K562 (cell line): ENCODE data around the gene C5orf47. TPM values are rescaled to one million over a fixed set of nuclear protein-coding genes. Genes with fewer than 3 reads are reported as not detected.

ENCODE experiments used
- ATAC-seq: fragments of 200-7000 bp; cut with Tn5 transposase; 3 replicates; pipeline ENCODE4 v1.9.1; 2020; ENCODE audit warnings: moderate library complexity
- BruUV-seq: library from RNA; stranded (reverse); fragments of 400-500 nt; replicated peaks from 2 replicates; lab custom pipeline; 2021; lab: Mats Ljungman, UMichigan
- CTCF ChIA-PET: fragments of 300-600 bp; formaldehyde crosslinking; extraction: SDS; loops from one replicate; lab custom pipeline; 2021; ENCODE audit warnings: low intra/inter-chr PET ratio; lab: Yijun Ruan, JAX
- POLR2A ChIA-PET: fragments of 300-600, 350-650 bp; sonication (Branson Sonifier 250); formaldehyde crosslinking; extraction: SDS; loops from one replicate; lab custom pipeline; 2021; ENCODE audit warnings: antibody characterized with exemption, inconsistent platforms; lab: Yijun Ruan, JAX
- DNase-seq, 4 experiments: peaks; one replicate each; pipeline versions ENCODE4 v3.0.0 to v3.0.0-alpha.2; 2011 to 2018; ENCODE audit warnings: low spot score in 3 of 4, mixed read lengths in 3 of 4; ENCODE audit errors: extremely low read depth in 1 of 4
- FAIRE-seq: peaks from 2 replicates; lab custom pipeline; 2011; peaks lifted over from hg19 to GRCh38; lab: Jason Lieb, UNC
- H2AFZ ChIP-seq: 2 replicates; pipeline ENCODE4 v1.6.0; 2011; ENCODE audit warnings: low read depth, low read length, control low read depth, inconsistent platforms
- H3K27ac ChIP-seq: fragments of 200-600 bp; 3 replicates; pipeline ENCODE4 v1.8.0; 2011; ENCODE audit warnings: low read depth, mild to moderate bottlenecking, control low read depth, inconsistent platforms, low read length, moderate library complexity, mixed read lengths; ENCODE audit errors: extremely low read depth
- H3K27me3 ChIP-seq, 2 experiments: fragments of 300-600 bp in 1 of 2; 2 replicates in 1 of 2; 3 replicates in 1 of 2; pipeline versions ENCODE4 v1.6.0 to v1.8.0; 2011; ENCODE audit warnings: inconsistent platforms in 2 of 2, low read length in 2 of 2, mild to moderate bottlenecking in 1 of 2, mixed read lengths in 1 of 2, moderate library complexity in 1 of 2; ENCODE audit not compliant: control insufficient read depth in 2 of 2, insufficient read depth in 2 of 2
- H3K36me3 ChIP-seq: fragments of 300-600 bp; 3 replicates; pipeline ENCODE4 v1.8.0; 2011; ENCODE audit warnings: mild to moderate bottlenecking, low read length, inconsistent platforms; ENCODE audit not compliant: control insufficient read depth, insufficient read depth
- H3K4me1 ChIP-seq, 2 experiments: fragments of 200-600 bp in 1 of 2; replicated peaks in 1 of 2; 2 replicates in 1 of 2; 3 replicates in 1 of 2; pipeline versions ENCODE4 v1.5.1 to v1.8.0; 2011; ENCODE audit warnings: inconsistent platforms in 2 of 2, low read length in 2 of 2, mild to moderate bottlenecking in 1 of 2, mixed read lengths in 1 of 2, moderate library complexity in 1 of 2; ENCODE audit not compliant: control insufficient read depth in 2 of 2, insufficient read depth in 2 of 2
- H3K4me2 ChIP-seq: 2 replicates; pipeline ENCODE4 v1.6.1; 2011; ENCODE audit warnings: low read length, control low read depth, inconsistent platforms, mixed read lengths; ENCODE audit not compliant: insufficient read depth
- H3K4me3 ChIP-seq: fragments of 200-600 bp; sonication (generic), shearing (Covaris generic); 2 replicates; pipeline ENCODE4 v1.5.1; 2016; ENCODE audit warnings: control low read depth, inconsistent platforms
- H3K79me2 ChIP-seq: fragments of 200-600 bp; 3 replicates; pipeline ENCODE4 v1.8.0; 2011; ENCODE audit warnings: low read length, inconsistent platforms; ENCODE audit not compliant: control insufficient read depth, insufficient read depth
- H3K9ac ChIP-seq, 2 experiments: 2 replicates each; pipeline versions ENCODE4 v1.6.0 to v1.6.1; 2011; ENCODE audit warnings: low read depth in 2 of 2, low read length in 2 of 2, control low read depth in 1 of 2, inconsistent platforms in 1 of 2, mild to moderate bottlenecking in 1 of 2, mixed read lengths in 1 of 2; ENCODE audit not compliant: insufficient read depth in 1 of 2
- H3K9me1 ChIP-seq: one replicate; pipeline ENCODE4 v1.6.0; 2011; ENCODE audit warnings: inconsistent platforms, mild to moderate bottlenecking, low read length, moderate library complexity; ENCODE audit not compliant: control insufficient read depth, insufficient read depth
- H3K9me3 ChIP-seq: replicated peaks from 2 replicates; pipeline ENCODE4 v1.5.1; 2011; ENCODE audit warnings: low read depth, low read length, inconsistent platforms; ENCODE audit not compliant: control insufficient read depth, insufficient read depth
- H4K20me1 ChIP-seq: replicated peaks from 2 replicates; pipeline ENCODE4 v1.6.1; 2011; ENCODE audit warnings: low read length, inconsistent platforms, mixed read lengths; ENCODE audit not compliant: control insufficient read depth, insufficient read depth
- CBFA2T2 ChIP-seq: fragments of 450-650 bp; conservative IDR thresholded peaks from 2 replicates; pipeline ENCODE4 v1.6.1; 2017; ENCODE audit warnings: mild to moderate bottlenecking
- CCAR2 ChIP-seq: fragments of 200-400 bp; formaldehyde crosslinking; IDR thresholded peaks from 2 replicates; pipeline ENCODE4 v1.6.1; 2017; ENCODE audit warnings: mild to moderate bottlenecking, low read depth, low read length
- GATA2 ChIP-seq: sonication (generic); formaldehyde crosslinking; IDR thresholded peaks from 2 replicates; pipeline ENCODE4 v1.4.0; 2020; ENCODE audit warnings: mild to moderate bottlenecking, missing genetic modification reagents
- PCBP1 ChIP-seq: fragments of 200-400 bp; formaldehyde crosslinking; IDR thresholded peaks from 2 replicates; pipeline ENCODE4 v1.6.1; 2018; ENCODE audit warnings: mild to moderate bottlenecking, low read depth, low read length; ENCODE audit not compliant: poor library complexity, severe bottlenecking
- PHB2 ChIP-seq: fragments of 450-650 bp; IDR thresholded peaks from 2 replicates; pipeline ENCODE4 v1.6.1; 2017; ENCODE audit warnings: low read depth
- POLR2AphosphoS5 ChIP-seq: IDR thresholded peaks from 2 replicates; pipeline ENCODE4 v1.6.1; 2011; ENCODE audit warnings: mild to moderate bottlenecking, low read depth, low read length, moderate library complexity; ENCODE audit not compliant: control insufficient read depth, insufficient read depth
- RBM22 ChIP-seq: fragments of 200-400 bp; formaldehyde crosslinking; IDR thresholded peaks from 2 replicates; pipeline ENCODE4 v1.6.1; 2018; ENCODE audit warnings: low read length, low read depth; ENCODE audit not compliant: poor library complexity, severe bottlenecking
- RBM34 ChIP-seq: fragments of 200-400 bp; formaldehyde crosslinking; IDR thresholded peaks from 2 replicates; pipeline ENCODE4 v1.6.1; 2018; ENCODE audit warnings: low read length, borderline replicate concordance; ENCODE audit not compliant: insufficient read depth
- SMARCC2 ChIP-seq: fragments of 450-650 bp; IDR thresholded peaks from 2 replicates; pipeline ENCODE4 v1.6.1; 2017; ENCODE audit warnings: antibody characterized with exemption, moderate library complexity, mild to moderate bottlenecking, low read depth
- TAF7 ChIP-seq: fragments of 450-650 bp; IDR thresholded peaks from 2 replicates; pipeline ENCODE4 v1.6.1; 2016; ENCODE audit warnings: missing genetic modification characterization, missing compliant biosample characterization
- ZNF318 ChIP-seq, 2 experiments: fragments of 450-650 bp; IDR thresholded peaks; 2 replicates each; pipeline ENCODE4 v1.6.1; 2016; ENCODE audit warnings: mild to moderate bottlenecking in 2 of 2, borderline replicate concordance in 1 of 2, low read depth in 1 of 2, moderate library complexity in 1 of 2
- ZNF583 ChIP-seq: fragments of 250-450 bp; sonication (Bioruptor Pico); IDR thresholded peaks from 2 replicates; pipeline ENCODE4 v1.4.0; 2020
- WGBS: fragments of 100-300 bp; shearing (Covaris generic); methylation state at CpG from one replicate; pipeline ENCODE4 v1.1.6; 2016; ENCODE audit warnings: low coverage, mixed read lengths; ENCODE audit not compliant: insufficient coverage; ENCODE audit errors: missing lambda C conversion rate; 5-methylcytosine and 5-hydroxymethylcytosine counted together
- in situ Hi-C: fragments of 300-500 bp; cut with MboI; formaldehyde crosslinking; loops from 4 replicates; pipeline ENCODE4 v1.15.0; 2018; ENCODE audit warnings: inconsistent platforms, mixed read lengths
- intact Hi-C: fragments of 100-400 bp; cut with micrococcal nuclease; formaldehyde crosslinking; loops from 2 replicates; pipeline ENCODE4 v1.14.2; 2022
- polyA plus RNA-seq, 8 experiments: library from polyadenylated mRNA; depleted of rRNA in 4 of 8; stranded (reverse) in 5 of 8; unstranded in 3 of 8; fragments of >200 nt; fragmentation: Nextera tagmentation in 2 of 8; fragmentation: Illumina TruSeq in 1 of 8; extraction: Ambion mirVana in 2 of 8; extraction: Trizol in 1 of 8; gene quantifications; 2 replicates each; pipeline versions ENCODE4 v1.2.1 to v1.2.3, GENCODE V29; 2011 to 2014; ENCODE audit warnings: inconsistent platforms in 1 of 8, missing spikeins in 1 of 8
- total RNA-seq, 7 experiments: library from RNA; depleted of rRNA in 6 of 7; stranded (reverse); fragments of >200 nt in 6 of 7; fragmentation: Illumina TruSeq in 2 of 7; extraction: Trizol in 2 of 7; gene quantifications; 2 replicates each; pipeline versions ENCODE4 v1.2.1 to v1.2.3, GENCODE V29; 2011 to 2021; ENCODE audit warnings: low replicate concordance in 1 of 7
- TF ChIP-seq, protein P1 (sequence below): sonication (generic); formaldehyde crosslinking; IDR thresholded peaks from 2 replicates; pipeline ENCODE4 v1.8.0; 2022; ENCODE audit warnings: mild to moderate bottlenecking, missing genetic modification reagents

C5orf47 gene
- total and polyA plus RNA-seq, 9 of the 15 experiments (the other 6 are each of a cell fraction or from before 2014, with no cell fraction given), result 0.08 TPM; not detected in 8

- H3K4me3 ChIP-seq, result no peak overlapping the region
- H3K4me2 ChIP-seq, result no peak overlapping the region
- no peak for DNase-seq
- no peak overlapping the region for H3K27ac ChIP-seq
- no peaks in the 10 kb centered on the region for H3K9me1 ChIP-seq
- no peaks in the 10 kb centered on the region for H4K20me1 ChIP-seq
- H3K79me2 ChIP-seq, result no peaks in the 10 kb centered on the region
- no peaks in the 10 kb centered on the region for H3K4me1 ChIP-seq
- ATAC-seq, result no peak
- no peak overlapping the region for H2AFZ ChIP-seq
- H3K36me3 ChIP-seq, result peaks cover 22% of the 10 kb centered on the region
- no peaks in the 10 kb centered on the region for H3K27me3 ChIP-seq
- ChIA-PET POLR2A (interaction anchor here (1.3 kb wide), 2 partner anchors 21 to 296 kb away, joined by 3 read pairs; no protein-coding TSS in a partner anchor), CTCF (no interaction called here)
- no peaks in the 10 kb centered on the region for H3K9me3 ChIP-seq
- TF ChIP-seq GATA2 (CRISPR knock-in tag) (no peak), CBFA2T2 (no peak), CCAR2 (no peak), TAF7 (tag) (no peak), PHB2 (no peak), PCBP1 (no peak), ZNF583 (CRISPR knock-in tag) (no peak), POLR2AphosphoS5 (no peak), RBM34 (no peak), ZNF318 (IDR thresholded peaks at IDR 0.05; ENCODE audit: borderline replicate concordance in 1 of 2, low read depth in 1 of 2) (no peak), SMARCC2 (no peak), RBM22 (no peak)
- TF ChIP-seq, protein P1, sequence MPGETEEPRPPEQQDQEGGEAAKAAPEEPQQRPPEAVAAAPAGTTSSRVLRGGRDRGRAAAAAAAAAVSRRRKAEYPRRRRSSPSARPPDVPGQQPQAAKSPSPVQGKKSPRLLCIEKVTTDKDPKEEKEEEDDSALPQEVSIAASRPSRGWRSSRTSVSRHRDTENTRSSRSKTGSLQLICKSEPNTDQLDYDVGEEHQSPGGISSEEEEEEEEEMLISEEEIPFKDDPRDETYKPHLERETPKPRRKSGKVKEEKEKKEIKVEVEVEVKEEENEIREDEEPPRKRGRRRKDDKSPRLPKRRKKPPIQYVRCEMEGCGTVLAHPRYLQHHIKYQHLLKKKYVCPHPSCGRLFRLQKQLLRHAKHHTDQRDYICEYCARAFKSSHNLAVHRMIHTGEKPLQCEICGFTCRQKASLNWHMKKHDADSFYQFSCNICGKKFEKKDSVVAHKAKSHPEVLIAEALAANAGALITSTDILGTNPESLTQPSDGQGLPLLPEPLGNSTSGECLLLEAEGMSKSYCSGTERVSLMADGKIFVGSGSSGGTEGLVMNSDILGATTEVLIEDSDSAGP (CRISPR knock-in tag), result no peak
- H3K9ac ChIP-seq, result no peak overlapping the region
- whole genome bisulfite sequencing, result 63% methylated on average over 2 of the region's 2 CpGs
- intact Hi-C loops (no loop called here), in situ Hi-C loops (no loop called here)
- no TSS peak for BruUV-seq
- FAIRE-seq, result no peak
Observed at GRCh38 chr5:173941102-173941501, 47.9 kb upstream of the C5orf47 start.
